Upper lobe of left lung (tissue), 6 donors: Measurements from ENCODE around the gene F7. TPM values are rescaled to one million over a fixed set of nuclear protein-coding genes. Genes with fewer than 3 reads are reported as not detected.

Experiments
- ATAC-seq, 2 donors: fragments of 200-7000 bp; cut with Tn5 transposase; one replicate each; pipeline ENCODE4 v1.9.1; 2022; ENCODE audit warnings: mild to moderate bottlenecking in 2 of 2, moderate library complexity in 2 of 2; ENCODE audit not compliant: low FRiP score in 2 of 2
- DNase-seq, 2 donors: peaks; one replicate each; pipeline ENCODE4 v3.0.0-alpha.2; 2019 to 2020
- H3K27ac ChIP-seq, 4 donors: fragments of 200-600 bp; sonication (generic); one replicate each; pipeline ENCODE4 v1.5.1; 2016 to 2019
- H3K27me3 ChIP-seq, 4 donors: fragments of 200-600 bp; sonication (generic); one replicate each; pipeline ENCODE4 v1.5.1; 2017 to 2019
- H3K36me3 ChIP-seq, 4 donors: fragments of 200-600 bp; sonication (generic); one replicate each; pipeline ENCODE4 v1.5.1; 2016 to 2019
- H3K4me1 ChIP-seq, 4 donors: fragments of 200-600 bp; sonication (generic); one replicate each; pipeline ENCODE4 v1.5.1; 2018 to 2019
- H3K4me3 ChIP-seq, 4 donors: fragments of 200-600 bp; sonication (generic); one replicate each; pipeline ENCODE4 v1.5.1; 2017 to 2019; ENCODE audit warnings: mild to moderate bottlenecking in 2 of 4, moderate library complexity in 1 of 4
- H3K9me3 ChIP-seq, 4 donors: fragments of 200-600 bp; sonication (generic); one replicate each; pipeline ENCODE4 v1.5.1; 2018 to 2019
- EP300 ChIP-seq, 4 donors: sonication (generic); formaldehyde crosslinking; IDR thresholded peaks; one replicate each; pipeline ENCODE4 v1.5.1; 2017; ENCODE audit warnings: antibody characterized with exemption in 4 of 4, control low read depth in 2 of 4
- POLR2A ChIP-seq, 4 donors: fragments of 450-650 bp; IDR thresholded peaks; one replicate each; pipeline ENCODE4 v1.5.1; 2016 to 2017; ENCODE audit warnings: antibody characterized with exemption in 4 of 4, mild to moderate bottlenecking in 2 of 4
- POLR2AphosphoS5 ChIP-seq, 2 donors: sonication (generic); formaldehyde crosslinking; IDR thresholded peaks; one replicate each; pipeline ENCODE4 v1.5.1; 2017; ENCODE audit warnings: antibody characterized with exemption in 2 of 2
- WGBS, 2 donors: methylation state at CpG; one replicate each; pipeline ENCODE4 v1.1.5; 2017 to 2018; 5-methylcytosine and 5-hydroxymethylcytosine counted together
- total RNA-seq, 6 donors: library from RNA; depleted of rRNA in 4 of 6; stranded (reverse); fragments of >200 nt in 4 of 6; gene quantifications; one replicate each; pipeline versions ENCODE4 v1.1.0 to v1.2.1, GENCODE V29; 2016 to 2021
- TF ChIP-seq, protein P1 (sequence below), 6 experiments: fragments of 450-650 bp in 4 of 6; fragments of 200-600 bp in 2 of 6; sonication (generic) in 2 of 6; IDR thresholded peaks; one replicate each; pipeline ENCODE4 v1.5.1; 2016 to 2019; ENCODE audit warnings: antibody characterized with exemption in 6 of 6
- donor health status: DM: no; HTN: no; CAD: no; lungs with moderate emphysema.
- donor health status: DM: no; HTN: yes; CAD: no; lungs with severe emphysema.

F7 gene
- total RNA-seq, 6 donors from 2014 or later, result 0.20 TPM; not detected in 5

DNA sequence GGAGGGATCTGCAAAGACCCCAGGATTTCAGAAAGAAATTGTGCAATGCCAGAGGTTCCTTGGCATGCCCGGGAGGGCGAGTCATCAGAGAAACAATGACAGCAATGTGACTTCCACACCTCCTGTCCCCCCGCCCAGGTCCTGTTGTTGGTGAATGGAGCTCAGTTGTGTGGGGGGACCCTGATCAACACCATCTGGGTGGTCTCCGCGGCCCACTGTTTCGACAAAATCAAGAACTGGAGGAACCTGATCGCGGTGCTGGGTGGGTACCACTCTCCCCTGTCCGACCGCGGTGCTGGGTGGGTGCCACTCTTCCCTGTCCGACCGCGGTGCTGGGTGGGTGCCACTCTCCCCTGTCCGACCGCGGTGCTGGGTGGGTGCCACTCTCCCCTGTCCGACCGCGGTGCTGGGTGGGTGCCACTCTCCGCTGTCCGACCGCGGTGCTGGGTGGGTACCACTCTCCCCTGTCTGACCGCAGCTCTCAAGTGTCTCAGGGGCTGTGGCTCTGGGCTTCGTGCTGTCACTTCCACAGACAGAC, 11.8 kb downstream of the F7 start:
- Histone ChIP-seq H3K36me3 (no peaks in the 10 kb centered on the region), H3K9me3 (no peaks in the 10 kb centered on the region), H3K4me3 (no peak overlapping the region), H3K4me1 (no peaks in the 10 kb centered on the region), H3K27me3 (no peaks in the 10 kb centered on the region), H3K27ac (no peak overlapping the region)
- TF ChIP-seq EP300 (IDR thresholded peaks at IDR 0.05), result no peak
- TF ChIP-seq, protein P1, sequence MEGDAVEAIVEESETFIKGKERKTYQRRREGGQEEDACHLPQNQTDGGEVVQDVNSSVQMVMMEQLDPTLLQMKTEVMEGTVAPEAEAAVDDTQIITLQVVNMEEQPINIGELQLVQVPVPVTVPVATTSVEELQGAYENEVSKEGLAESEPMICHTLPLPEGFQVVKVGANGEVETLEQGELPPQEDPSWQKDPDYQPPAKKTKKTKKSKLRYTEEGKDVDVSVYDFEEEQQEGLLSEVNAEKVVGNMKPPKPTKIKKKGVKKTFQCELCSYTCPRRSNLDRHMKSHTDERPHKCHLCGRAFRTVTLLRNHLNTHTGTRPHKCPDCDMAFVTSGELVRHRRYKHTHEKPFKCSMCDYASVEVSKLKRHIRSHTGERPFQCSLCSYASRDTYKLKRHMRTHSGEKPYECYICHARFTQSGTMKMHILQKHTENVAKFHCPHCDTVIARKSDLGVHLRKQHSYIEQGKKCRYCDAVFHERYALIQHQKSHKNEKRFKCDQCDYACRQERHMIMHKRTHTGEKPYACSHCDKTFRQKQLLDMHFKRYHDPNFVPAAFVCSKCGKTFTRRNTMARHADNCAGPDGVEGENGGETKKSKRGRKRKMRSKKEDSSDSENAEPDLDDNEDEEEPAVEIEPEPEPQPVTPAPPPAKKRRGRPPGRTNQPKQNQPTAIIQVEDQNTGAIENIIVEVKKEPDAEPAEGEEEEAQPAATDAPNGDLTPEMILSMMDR (IDR thresholded peaks at IDR 0.05), result no peak
- TF ChIP-seq POLR2A (IDR thresholded peaks at IDR 0.05), result no peak
- TF ChIP-seq POLR2AphosphoS5 (IDR thresholded peaks at IDR 0.05), result no peak
- ATAC-seq (no peak), DNase-seq (peak; percentile 3 to 67)
- 90 to 94% methylated on average over 22 to 26 of the region's 26 CpGs for WGBS, 2 donors

- no peaks in the 10 kb centered on the region for H3K4me1 ChIP-seq
- H3K4me3 ChIP-seq, result no peak overlapping the region
- H3K27ac ChIP-seq, result no peak overlapping the region
- H3K9me3 ChIP-seq, result no peaks in the 10 kb centered on the region
- H3K36me3 ChIP-seq, result no peaks in the 10 kb centered on the region
- DNase-seq (peak in 1 of 2 donors; percentile 4), ATAC-seq (no peak)
- no peaks in the 10 kb centered on the region for H3K27me3 ChIP-seq
- WGBS, 2 donors, result 91 to 96% methylated on average over 4 to 9 of the region's 9 CpGs
- TF ChIP-seq EP300 (IDR thresholded peaks at IDR 0.05) (no peak), POLR2AphosphoS5 (IDR thresholded peaks at IDR 0.05) (no peak), POLR2A (IDR thresholded peaks at IDR 0.05) (no peak)
- TF ChIP-seq, protein P1 (IDR thresholded peaks at IDR 0.05), result no peak
Measured at GRCh38 chr13:113117911-113118260, 12.3 kb downstream of the F7 start.

GRCh38 chr13:113118261-113119021, 12.8 kb downstream of the F7 start:
- no peaks in the 10 kb centered on the region for H3K4me1 ChIP-seq
- H3K27me3 ChIP-seq, result no peaks in the 10 kb centered on the region
- 88 to 92% methylated on average over 19 to 34 of the region's 42 CpGs for WGBS, 2 donors
- no peak overlapping the region for H3K4me3 ChIP-seq
- no peak for TF ChIP-seq POLR2AphosphoS5 (IDR thresholded peaks at IDR 0.05)
- no peak for TF ChIP-seq EP300 (IDR thresholded peaks at IDR 0.05)
- TF ChIP-seq, protein P1 (IDR thresholded peaks at IDR 0.05), result no peak
- no peak for TF ChIP-seq POLR2A (IDR thresholded peaks at IDR 0.05)
- H3K36me3 ChIP-seq, result no peaks in the 10 kb centered on the region
- DNase-seq, result peak; percentile 19 to 69
- no peak overlapping the region for H3K27ac ChIP-seq
- ATAC-seq, result no peak
- no peaks in the 10 kb centered on the region for H3K9me3 ChIP-seq

- DNase-seq (peak in 1 of 2 donors; percentile 10), ATAC-seq (no peak)
- H3K36me3 ChIP-seq, result no peaks in the 10 kb centered on the region
- H3K9me3 ChIP-seq, result no peaks in the 10 kb centered on the region
- TF ChIP-seq POLR2AphosphoS5 (IDR thresholded peaks at IDR 0.05) (no peak), POLR2A (IDR thresholded peaks at IDR 0.05) (no peak), EP300 (IDR thresholded peaks at IDR 0.05) (no peak)
- TF ChIP-seq, protein P1 (IDR thresholded peaks at IDR 0.05), result no peak
- no peak overlapping the region for H3K27ac ChIP-seq
- 79 to 88% methylated on average over 16 of the region's 16 CpGs for WGBS, 2 donors
- H3K4me3 ChIP-seq, result no peak overlapping the region
- H3K4me1 ChIP-seq, result no peaks in the 10 kb centered on the region
- no peaks in the 10 kb centered on the region for H3K27me3 ChIP-seq
Measured at GRCh38 chr13:113119166-113119821, 13.7 kb downstream of the F7 start.
